Thoracic aorta (tissue), 2 donors: ENCODE results near the gene PPA2. TPM values are rescaled to one million over a fixed set of nuclear protein-coding genes. Genes with fewer than 3 reads are reported as not detected.

Source experiments
- ATAC-seq: fragments of 150-250 bp; one replicate; pipeline ENCODE4 v1.8.0; 2017; ENCODE audit warnings: low read depth; ENCODE audit not compliant: insufficient number of reproducible peaks, low FRiP score
- DNase-seq: peaks from one replicate; pipeline ENCODE4 v3.0.0-alpha.2; 2020; ENCODE audit warnings: low spot score
- H3K27ac ChIP-seq, 2 donors: fragments of 200-600 bp; sonication (generic); 1 replicate in 1 of 2; 2 replicates in 1 of 2; pipeline ENCODE4 v1.5.1; 2016; ENCODE audit warnings: mild to moderate bottlenecking in 2 of 2, moderate library complexity in 2 of 2
- H3K27me3 ChIP-seq: fragments of 200-600 bp; sonication (generic); replicated peaks from 2 replicates; pipeline ENCODE4 v1.6.0; 2016; ENCODE audit warnings: mild to moderate bottlenecking; ENCODE audit not compliant: insufficient read depth
- H3K36me3 ChIP-seq: fragments of 200-600 bp; sonication (generic); one replicate; pipeline ENCODE4 v1.5.1; 2016
- H3K4me1 ChIP-seq, 2 donors: fragments of 200-600 bp; sonication (generic); 1 replicate in 1 of 2; 2 replicates in 1 of 2; pipeline versions ENCODE4 v1.5.1 to v1.6.0; 2016; ENCODE audit warnings: low read depth in 2 of 2, mild to moderate bottlenecking in 1 of 2; ENCODE audit not compliant: control insufficient read depth in 1 of 2
- H3K4me3 ChIP-seq: fragments of 200-600 bp; sonication (generic); 2 replicates; pipeline ENCODE4 v1.5.1; 2016; ENCODE audit warnings: mild to moderate bottlenecking
- H3K9me3 ChIP-seq: fragments of 200-600 bp; sonication (generic); 2 replicates; pipeline ENCODE4 v1.5.1; 2016
- total RNA-seq, 2 donors: library from RNA; depleted of rRNA; stranded (reverse); fragments of >200 nt; gene quantifications; one replicate each; pipeline versions ENCODE4 v1.1.0 to v1.2.3, GENCODE V29; 2016
- TF ChIP-seq, protein P1 (sequence below): fragments of 200-600 bp; sonication (generic); IDR thresholded peaks from one replicate; pipeline ENCODE4 v1.5.1; 2019; ENCODE audit warnings: antibody characterized with exemption

The PPA2 gene
- total RNA-seq, 2 donors from 2014 or later, result 76.8 to 78.4 TPM

- H3K9me3 ChIP-seq, result no peaks in the 10 kb centered on the region
- peaks cover 0 to 5% of the 10 kb centered on the region in 2 donors for H3K4me1 ChIP-seq
- no peaks in the 10 kb centered on the region for H3K36me3 ChIP-seq
- H3K4me3 ChIP-seq, result no peak overlapping the region
- DNase-seq (no peak), ATAC-seq (no peak)
- no peaks in the 10 kb centered on the region for H3K27me3 ChIP-seq
- TF ChIP-seq, protein P1, sequence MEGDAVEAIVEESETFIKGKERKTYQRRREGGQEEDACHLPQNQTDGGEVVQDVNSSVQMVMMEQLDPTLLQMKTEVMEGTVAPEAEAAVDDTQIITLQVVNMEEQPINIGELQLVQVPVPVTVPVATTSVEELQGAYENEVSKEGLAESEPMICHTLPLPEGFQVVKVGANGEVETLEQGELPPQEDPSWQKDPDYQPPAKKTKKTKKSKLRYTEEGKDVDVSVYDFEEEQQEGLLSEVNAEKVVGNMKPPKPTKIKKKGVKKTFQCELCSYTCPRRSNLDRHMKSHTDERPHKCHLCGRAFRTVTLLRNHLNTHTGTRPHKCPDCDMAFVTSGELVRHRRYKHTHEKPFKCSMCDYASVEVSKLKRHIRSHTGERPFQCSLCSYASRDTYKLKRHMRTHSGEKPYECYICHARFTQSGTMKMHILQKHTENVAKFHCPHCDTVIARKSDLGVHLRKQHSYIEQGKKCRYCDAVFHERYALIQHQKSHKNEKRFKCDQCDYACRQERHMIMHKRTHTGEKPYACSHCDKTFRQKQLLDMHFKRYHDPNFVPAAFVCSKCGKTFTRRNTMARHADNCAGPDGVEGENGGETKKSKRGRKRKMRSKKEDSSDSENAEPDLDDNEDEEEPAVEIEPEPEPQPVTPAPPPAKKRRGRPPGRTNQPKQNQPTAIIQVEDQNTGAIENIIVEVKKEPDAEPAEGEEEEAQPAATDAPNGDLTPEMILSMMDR, result no peak
- H3K27ac ChIP-seq, result no peak overlapping the region
These were observed 127.0 kb downstream of the PPA2 start for GRCh38 chr4:105346869-105347268.

DNA sequence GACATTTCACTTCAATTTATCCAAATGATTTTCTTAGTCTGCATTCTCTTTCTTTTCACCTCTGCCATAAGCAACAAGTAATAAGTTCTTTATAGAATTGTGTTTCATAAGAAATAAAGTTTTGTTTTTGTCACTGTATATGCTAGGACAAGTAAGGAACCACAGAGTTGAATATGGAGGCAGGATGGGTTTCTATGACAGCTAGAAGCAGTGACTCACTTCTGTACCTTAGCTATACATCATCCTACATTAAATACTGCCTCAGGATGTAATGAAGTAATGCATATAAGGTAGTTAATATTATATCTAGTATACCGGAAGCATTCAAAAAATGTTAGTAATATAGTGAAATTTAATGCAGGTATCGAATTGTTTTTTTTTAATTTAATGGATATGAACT lies 128.0 kb downstream of the PPA2 start:
- H3K27me3 ChIP-seq, result no peaks in the 10 kb centered on the region
- H3K36me3 ChIP-seq, result no peaks in the 10 kb centered on the region
- H3K4me1 ChIP-seq, result peaks cover 0 to 5% of the 10 kb centered on the region in 2 donors
- no peak overlapping the region for H3K27ac ChIP-seq
- no peak overlapping the region for H3K4me3 ChIP-seq
- TF ChIP-seq, protein P1, result no peak
- H3K9me3 ChIP-seq, result no peaks in the 10 kb centered on the region
- no peak for DNase-seq
- no peak for ATAC-seq

DNA sequence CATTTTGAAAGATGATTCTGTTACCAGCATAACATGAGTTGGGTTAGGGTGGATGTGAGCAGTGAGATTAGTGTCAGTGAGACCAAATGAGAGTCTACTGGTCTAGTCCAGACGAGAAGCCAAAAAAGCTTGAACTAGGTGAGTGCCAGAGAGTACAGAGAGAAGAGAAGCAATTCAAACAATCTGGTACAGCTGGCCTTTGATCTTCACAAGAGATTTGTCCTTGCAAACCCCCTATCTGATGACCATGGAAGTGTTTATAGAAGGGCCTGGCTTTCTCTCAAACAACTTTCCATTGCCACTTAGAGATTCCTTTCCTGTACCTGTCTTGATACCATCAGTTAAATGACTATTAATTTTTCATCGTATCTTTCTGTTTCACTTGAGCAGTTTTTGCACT lies 128.5 kb downstream of the PPA2 start:
- DNase-seq (no peak), ATAC-seq (no peak)
- H3K27me3 ChIP-seq, result no peaks in the 10 kb centered on the region
- no peak overlapping the region for H3K4me3 ChIP-seq
- no peaks in the 10 kb centered on the region for H3K36me3 ChIP-seq
- peaks cover 0 to 5% of the 10 kb centered on the region in 2 donors for H3K4me1 ChIP-seq
- TF ChIP-seq, protein P1, result no peak
- no peaks in the 10 kb centered on the region for H3K9me3 ChIP-seq
- no peak overlapping the region for H3K27ac ChIP-seq

- Histone ChIP-seq H3K4me3 (no peak overlapping the region), H3K36me3 (no peaks in the 10 kb centered on the region), H3K27ac (no peak overlapping the region), H3K4me1 (peaks cover 0 to 5% of the 10 kb centered on the region in 2 donors), H3K27me3 (no peaks in the 10 kb centered on the region), H3K9me3 (no peaks in the 10 kb centered on the region)
- DNase-seq (no peak), ATAC-seq (no peak)
- TF ChIP-seq, protein P1, result no peak
These were observed 129.7 kb downstream of the PPA2 start for GRCh38 chr4:105344141-105344540.

DNA sequence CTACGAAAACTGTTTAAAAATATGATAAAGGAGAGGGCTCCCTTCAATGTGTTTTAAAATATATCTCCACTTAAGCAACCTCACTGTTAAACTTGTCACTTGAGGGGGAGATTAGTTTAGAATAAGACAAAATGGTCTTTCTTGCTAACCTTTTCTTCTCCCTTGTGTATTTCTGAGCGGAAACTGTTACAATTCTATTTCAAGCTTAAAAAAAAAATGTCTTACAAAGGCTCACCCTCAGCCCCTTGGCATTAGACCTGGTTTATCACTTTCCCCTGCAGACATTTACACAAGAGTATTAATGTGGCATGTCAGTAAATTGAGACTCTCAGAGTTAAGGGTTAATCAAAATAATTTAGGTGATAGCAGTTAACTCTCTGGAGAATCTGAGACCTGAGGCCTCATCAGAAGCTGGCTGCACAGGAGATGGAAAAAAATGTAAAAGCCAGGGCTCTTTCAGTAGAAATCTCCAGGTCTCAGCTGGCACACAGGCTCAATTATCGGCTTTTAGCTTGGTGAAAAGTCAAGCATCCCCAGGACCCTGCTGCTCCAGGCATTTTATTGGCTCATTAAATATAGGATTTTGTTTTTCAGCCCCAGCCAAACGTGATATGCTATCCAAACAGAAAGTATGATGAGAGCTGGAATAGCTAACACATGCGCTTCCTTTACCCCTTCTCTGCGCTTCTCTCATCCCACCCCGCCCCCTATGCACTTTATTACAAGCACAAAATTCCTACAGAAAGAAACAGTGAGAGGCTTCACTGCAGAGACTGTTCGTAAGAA lies 130.5 kb downstream of the PPA2 start:
- no peaks in the 10 kb centered on the region for H3K27me3 ChIP-seq
- DNase-seq, result no peak
- no peak for ATAC-seq
- H3K9me3 ChIP-seq, result no peaks in the 10 kb centered on the region
- H3K4me1 ChIP-seq, result peaks cover 0 to 5% of the 10 kb centered on the region in 2 donors
- no peak overlapping the region for H3K27ac ChIP-seq
- no peaks in the 10 kb centered on the region for H3K36me3 ChIP-seq
- no peak overlapping the region for H3K4me3 ChIP-seq
- TF ChIP-seq, protein P1, result no peak
